ENCODE measurements around the gene SLC46A1. TPM values are rescaled to one million over a fixed set of nuclear protein-coding genes. Genes with fewer than 3 reads are reported as not detected.

The SLC46A1 gene
- total RNA-seq, 1 donor, result 7.9 TPM

DNA sequence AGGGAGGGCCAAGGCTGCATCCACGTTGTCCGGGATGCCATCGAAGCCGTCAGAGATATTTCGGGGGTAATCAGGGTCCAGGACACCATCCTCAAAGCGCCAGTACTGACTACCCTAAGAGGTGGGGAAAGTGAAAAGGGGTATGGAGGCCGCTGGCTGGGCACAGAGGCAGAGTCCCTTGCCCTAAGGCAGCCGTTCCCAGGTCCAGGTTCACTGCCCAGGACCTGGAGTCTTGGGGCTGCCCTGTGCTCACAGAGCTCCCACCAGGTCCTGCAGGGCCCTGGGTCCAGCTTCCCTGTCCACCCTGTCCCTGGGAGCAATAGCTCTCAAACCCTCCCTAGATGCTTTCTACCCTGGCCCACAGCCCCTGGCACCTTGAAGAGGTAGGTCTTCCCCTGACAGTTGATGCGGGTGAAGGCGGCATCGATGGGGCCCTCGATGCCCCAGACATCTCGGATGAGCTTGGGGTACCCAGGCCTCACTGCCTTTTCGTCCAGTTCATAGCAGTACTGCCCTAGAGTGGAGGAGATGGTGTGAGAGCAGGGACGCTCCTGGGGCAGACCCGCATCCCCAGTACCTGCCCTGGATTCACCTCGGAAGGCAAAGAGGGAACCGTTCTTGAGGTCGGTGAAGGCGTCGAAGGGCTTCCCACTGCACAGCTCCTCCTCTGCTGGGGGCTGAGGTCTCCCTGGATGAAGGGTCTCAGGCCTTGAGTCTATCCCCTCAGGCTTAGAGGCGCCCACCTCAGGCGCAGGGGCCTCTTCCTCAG is 36.9 kb downstream of the SLC46A1 start:
- no peak for DNase-seq (ENCODE audit: low read depth)

DNA sequence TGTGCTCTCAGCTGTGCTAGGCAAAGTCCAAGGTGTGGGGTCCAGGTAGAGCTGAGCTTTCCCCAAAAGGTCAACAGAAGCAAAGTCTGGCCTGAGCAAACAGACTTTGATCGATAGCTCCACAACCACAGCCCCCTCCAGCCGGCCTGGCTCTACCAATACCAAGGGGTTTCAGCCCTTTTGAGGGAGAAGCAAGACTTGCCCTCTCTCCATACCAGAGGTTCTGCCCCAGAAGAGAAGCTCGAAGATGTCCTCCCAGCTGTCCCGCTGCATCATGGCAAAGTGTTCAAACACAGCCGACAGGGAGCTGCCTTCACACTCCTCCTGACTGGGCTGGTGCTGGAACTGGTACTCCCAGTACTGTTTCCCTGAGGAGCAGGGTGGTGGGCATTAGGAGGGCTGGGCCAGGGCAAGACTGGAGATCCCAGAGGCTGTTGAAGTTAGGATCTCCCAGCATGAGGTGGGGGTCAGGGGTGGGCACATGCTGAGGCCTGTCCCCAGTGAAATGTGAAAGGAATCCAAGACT is 37.6 kb downstream of the SLC46A1 start:
- H3K4me3 ChIP-seq (ENCODE audit: low read depth, low read length), result no peak overlapping the region
- DNase-seq (ENCODE audit: low read depth), result no peak
- TF ChIP-seq, protein P1, sequence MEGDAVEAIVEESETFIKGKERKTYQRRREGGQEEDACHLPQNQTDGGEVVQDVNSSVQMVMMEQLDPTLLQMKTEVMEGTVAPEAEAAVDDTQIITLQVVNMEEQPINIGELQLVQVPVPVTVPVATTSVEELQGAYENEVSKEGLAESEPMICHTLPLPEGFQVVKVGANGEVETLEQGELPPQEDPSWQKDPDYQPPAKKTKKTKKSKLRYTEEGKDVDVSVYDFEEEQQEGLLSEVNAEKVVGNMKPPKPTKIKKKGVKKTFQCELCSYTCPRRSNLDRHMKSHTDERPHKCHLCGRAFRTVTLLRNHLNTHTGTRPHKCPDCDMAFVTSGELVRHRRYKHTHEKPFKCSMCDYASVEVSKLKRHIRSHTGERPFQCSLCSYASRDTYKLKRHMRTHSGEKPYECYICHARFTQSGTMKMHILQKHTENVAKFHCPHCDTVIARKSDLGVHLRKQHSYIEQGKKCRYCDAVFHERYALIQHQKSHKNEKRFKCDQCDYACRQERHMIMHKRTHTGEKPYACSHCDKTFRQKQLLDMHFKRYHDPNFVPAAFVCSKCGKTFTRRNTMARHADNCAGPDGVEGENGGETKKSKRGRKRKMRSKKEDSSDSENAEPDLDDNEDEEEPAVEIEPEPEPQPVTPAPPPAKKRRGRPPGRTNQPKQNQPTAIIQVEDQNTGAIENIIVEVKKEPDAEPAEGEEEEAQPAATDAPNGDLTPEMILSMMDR (IDR thresholded peaks at IDR 0.05; ENCODE audit: insufficient read depth, low read length), result no peak

More for the DNA sequence above, 36.9 kb downstream of the SLC46A1 start:
- H3K4me3 ChIP-seq (ENCODE audit: low read depth, low read length), result no peak overlapping the region
- TF ChIP-seq, protein P1 (IDR thresholded peaks at IDR 0.05; ENCODE audit: insufficient read depth, low read length), result no peak

DNA sequence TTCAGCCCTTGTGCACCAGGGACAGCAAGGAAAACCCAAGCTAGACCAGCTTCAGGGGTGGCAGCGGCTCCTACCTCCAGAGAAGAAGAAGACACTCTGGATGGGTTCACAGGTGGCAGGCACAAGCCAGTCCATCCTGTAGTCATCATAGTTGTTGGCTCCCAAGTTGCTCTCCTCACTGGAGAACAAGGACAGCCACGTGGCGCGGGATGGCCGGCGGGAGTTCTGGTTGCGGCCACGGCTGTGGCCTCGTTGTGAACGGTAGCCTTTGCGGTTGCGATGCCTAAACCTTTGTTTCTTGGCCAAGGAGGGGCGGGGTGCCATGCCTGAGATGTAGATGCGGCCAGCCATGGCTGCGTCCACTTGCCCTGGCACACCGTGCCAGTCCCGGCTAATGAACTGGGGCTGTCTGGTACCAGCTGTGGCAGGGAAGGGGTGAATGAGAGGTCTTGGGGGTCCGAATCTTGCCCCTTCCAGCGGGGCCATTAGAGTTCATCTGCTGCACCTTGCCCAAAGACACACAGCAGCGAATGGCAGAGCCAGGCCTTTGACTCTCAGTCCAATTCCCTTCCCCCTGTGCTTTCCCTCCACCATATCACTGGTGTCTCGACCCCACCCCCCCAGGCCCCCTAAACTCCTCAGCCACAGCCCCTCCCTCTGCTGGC is 38.2 kb downstream of the SLC46A1 start:
- TF ChIP-seq, protein P1 (IDR thresholded peaks at IDR 0.05; ENCODE audit: insufficient read depth, low read length), result no peak
- DNase-seq (ENCODE audit: low read depth), result no peak
- no peak overlapping the region for H3K4me3 ChIP-seq (ENCODE audit: low read depth, low read length)

DNA sequence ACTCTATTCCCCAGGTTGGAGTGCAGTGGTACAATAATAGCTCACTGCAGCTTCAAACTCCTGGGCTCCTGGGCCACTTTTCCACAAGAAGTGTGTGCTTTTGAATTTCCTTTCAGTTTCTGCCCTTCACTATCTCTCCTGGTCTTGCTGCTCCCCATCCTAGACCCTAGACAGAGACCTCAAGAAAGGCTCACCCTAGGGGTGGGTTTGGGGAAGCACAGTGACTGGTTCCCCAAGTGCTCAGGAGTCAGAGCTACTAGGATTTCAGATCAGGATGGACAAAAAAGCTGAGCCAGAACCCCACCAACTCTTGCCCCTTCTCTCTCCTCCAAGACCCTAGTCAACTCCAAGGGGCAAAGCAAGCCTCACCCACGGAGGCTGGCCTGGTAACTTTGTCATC is 39.4 kb downstream of the SLC46A1 start:
- no peak overlapping the region for H3K4me3 ChIP-seq (ENCODE audit: low read depth, low read length)
- DNase-seq (ENCODE audit: low read depth), result no peak
- TF ChIP-seq, protein P1 (IDR thresholded peaks at IDR 0.05; ENCODE audit: insufficient read depth, low read length), result peak; percentile 8

DNA sequence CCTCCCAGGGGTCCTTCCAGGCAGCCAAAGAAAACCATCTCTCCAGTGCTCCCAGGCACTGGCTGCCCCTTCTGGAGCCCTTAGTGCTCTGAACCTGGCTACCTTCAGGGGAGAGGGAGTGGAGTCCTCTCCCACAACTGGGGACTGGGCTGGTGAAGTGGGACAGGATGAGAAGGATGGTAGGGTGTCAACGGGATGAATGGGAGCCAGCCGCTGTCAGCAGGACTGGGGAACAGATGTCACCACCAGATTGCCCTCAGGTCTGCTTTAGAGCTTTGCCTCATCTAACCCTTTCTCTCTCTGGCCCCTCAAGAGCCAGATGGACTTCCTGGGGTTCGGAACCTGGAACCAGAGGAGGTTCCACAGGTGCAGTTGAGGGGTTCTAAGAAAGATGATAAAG is 40.5 kb downstream of the SLC46A1 start:
- DNase-seq (ENCODE audit: low read depth), result no peak
- TF ChIP-seq, protein P1 (IDR thresholded peaks at IDR 0.05; ENCODE audit: insufficient read depth, low read length), result no peak
- H3K4me3 ChIP-seq (ENCODE audit: low read depth, low read length), result no peak overlapping the region

DNA sequence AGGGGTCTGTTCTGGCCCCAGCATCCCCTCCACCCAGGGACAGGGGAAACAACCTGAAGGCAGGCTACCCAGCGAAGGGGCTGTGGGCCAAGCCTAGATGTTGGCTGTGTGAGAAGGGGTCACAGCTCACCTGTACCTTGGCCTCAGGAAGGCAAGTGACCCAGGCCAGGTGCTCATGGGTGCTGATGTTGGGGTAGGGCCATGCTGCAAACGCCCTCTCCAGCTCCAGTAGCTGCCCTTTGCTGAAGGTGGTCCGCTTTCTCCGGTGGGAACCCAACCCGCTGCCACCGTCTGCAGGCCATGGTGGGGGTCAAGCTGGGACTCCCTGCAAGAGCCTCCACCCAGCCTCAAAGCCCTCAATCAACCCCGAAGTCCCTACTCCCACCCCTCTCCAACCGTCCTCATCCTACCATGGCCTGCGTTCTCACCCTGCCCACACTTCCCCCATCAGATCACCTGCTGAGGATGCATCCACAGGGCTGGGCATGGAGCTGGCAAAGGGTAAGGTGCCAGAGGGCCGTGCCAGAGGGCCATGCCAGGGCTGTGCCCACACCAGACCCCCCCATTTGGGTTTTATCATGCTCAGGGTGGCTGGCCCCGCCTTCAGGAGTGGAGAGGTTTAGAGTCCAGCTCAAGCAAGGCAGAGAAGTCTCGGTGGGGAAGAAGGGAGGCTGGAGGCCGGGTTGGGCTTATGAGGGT is 41.2 kb downstream of the SLC46A1 start, which contains the start of gene SEBOX:
SEBOX (minus strand) TSS at position 535 of the 699 bp plus-strand sequence; CDS start at position 487, 48 bp downstream.
- TF ChIP-seq, protein P1 (IDR thresholded peaks at IDR 0.05; ENCODE audit: insufficient read depth, low read length), result no peak
- H3K4me3 ChIP-seq (ENCODE audit: low read depth, low read length), result no peak within 1 kb of the TSS
- DNase-seq (ENCODE audit: low read depth), result no peak
